CD4-positive, CD25-positive, alpha-beta regulatory T cell (primary cell): Measurements from ENCODE around the gene PLEKHM3. TPM values are rescaled to one million over a fixed set of nuclear protein-coding genes. Genes with fewer than 3 reads are reported as not detected.
"Not testable (repeated sequence)": the region's sequence is repeated elsewhere in the genome, so short reads cannot be mapped to it uniquely, and the experiment has no call there.

Source experiments
- ATAC-seq, 2 donors: fragments of 150-1000 bp; cut with Tn5 transposase; one replicate each; pipeline ENCODE4 v1.10.0; 2021; ENCODE audit warnings: low read depth in 2 of 2, moderate number of reproducible peaks in 2 of 2, moderate library complexity in 1 of 2
- DNase-seq, 3 donors: peaks; one replicate each; pipeline versions ENCODE4 v3.0.0 to v3.0.0-alpha.2; 2012 to 2022; ENCODE audit warnings: mixed read lengths in 1 of 3
- H3K27ac ChIP-seq: one replicate; pipeline ENCODE4 v1.7.0; 2013; ENCODE audit warnings: mild to moderate bottlenecking, low read length; ENCODE audit not compliant: insufficient read depth, poor library complexity, severe bottlenecking
- H3K27me3 ChIP-seq: one replicate; pipeline ENCODE4 v1.7.0; 2013; ENCODE audit warnings: low read length; ENCODE audit not compliant: control insufficient read depth, insufficient read depth
- H3K36me3 ChIP-seq: one replicate; pipeline ENCODE4 v1.7.0; 2013; ENCODE audit warnings: mild to moderate bottlenecking, low read length, moderate library complexity; ENCODE audit not compliant: control insufficient read depth, insufficient read depth
- H3K4me1 ChIP-seq: 2 replicates; pipeline ENCODE4 v1.7.0; 2013; ENCODE audit warnings: mild to moderate bottlenecking, low read length; ENCODE audit not compliant: insufficient read depth, control insufficient read depth, poor library complexity, severe bottlenecking
- H3K4me3 ChIP-seq: one replicate; pipeline ENCODE4 v1.7.0; 2013; ENCODE audit warnings: low read depth, mild to moderate bottlenecking, low read length, moderate library complexity
- H3K9me3 ChIP-seq, 2 experiments: 1 replicate in 1 of 2; 2 replicates in 1 of 2; pipeline ENCODE4 v1.7.0; 2013; ENCODE audit warnings: low read length in 2 of 2, mild to moderate bottlenecking in 1 of 2, moderate library complexity in 1 of 2; ENCODE audit not compliant: control insufficient read depth in 2 of 2
- H3K27ac Mint-ChIP-seq, 3 donors: one replicate each; pipeline ENCODE4 v1.8.0; 2020 to 2022; ENCODE audit warnings: mild to moderate bottlenecking in 3 of 3, mixed read lengths in 3 of 3, moderate library complexity in 2 of 3
- H3K27me3 Mint-ChIP-seq: one replicate; pipeline ENCODE4 v1.8.0; 2022; ENCODE audit warnings: mild to moderate bottlenecking, mixed read lengths
- H3K36me3 Mint-ChIP-seq: one replicate; pipeline ENCODE4 v1.8.0; 2020; ENCODE audit warnings: mixed read lengths
- H3K4me1 Mint-ChIP-seq, 4 donors: one replicate each; pipeline ENCODE4 v1.8.0; 2020 to 2022; ENCODE audit warnings: mixed read lengths in 4 of 4, mild to moderate bottlenecking in 1 of 4
- H3K4me3 Mint-ChIP-seq, 4 donors: one replicate each; pipeline ENCODE4 v1.8.0; 2020 to 2022; ENCODE audit warnings: mild to moderate bottlenecking in 4 of 4, mixed read lengths in 4 of 4, moderate library complexity in 3 of 4
- H3K9me3 Mint-ChIP-seq, 7 donors: one replicate each; pipeline ENCODE4 v1.8.0; 2020 to 2022; ENCODE audit warnings: mixed read lengths in 7 of 7, mild to moderate bottlenecking in 3 of 7, moderate library complexity in 2 of 7
- polyA plus RNA-seq, 4 donors: library from polyadenylated mRNA; unstranded; fragments of 300-500 nt; fragmentation: Illumina TruSeq; gene quantifications; one replicate each; pipeline ENCODE4 v1.2.3, GENCODE V29; 2021
- total RNA-seq: library from RNA; stranded (reverse); gene quantifications from one replicate; pipeline ENCODE4 v1.2.3, GENCODE V29; 2022

PLEKHM3 gene
- total and polyA plus RNA-seq, 5 donors from 2014 or later = 2.7 to 15.1 (median 3.4) TPM

GRCh38 chr2:207914716-207915115 is 110.6 kb downstream of the PLEKHM3 start:
- DNase-seq (no peak), ATAC-seq (no peak)
- Mint-ChIP-seq H3K36me3 (peaks cover 42% of the 10 kb centered on the region), H3K4me1 (peaks cover 0 to 7% (median 0%) of the 10 kb centered on the region in 4 donors), H3K4me3 (no peak overlapping the region), H3K27ac (no peak overlapping the region), H3K9me3 (no peaks in the 10 kb centered on the region), H3K27me3 (no peaks in the 10 kb centered on the region)
- Histone ChIP-seq H3K36me3 (peaks cover 3% of the 10 kb centered on the region), H3K27me3 (no peaks in the 10 kb centered on the region), H3K4me1 (no peaks in the 10 kb centered on the region), H3K4me3 (no peak overlapping the region), H3K9me3 (no peaks in the 10 kb centered on the region), H3K27ac (no peak overlapping the region)

- peaks cover 34% of the 10 kb centered on the region for H3K36me3 Mint-ChIP-seq
- H3K9me3 ChIP-seq = no peaks in the 10 kb centered on the region
- no peak overlapping the region for H3K4me3 ChIP-seq
- ATAC-seq = no peak
- H3K4me3 Mint-ChIP-seq = no peak overlapping the region
- H3K4me1 ChIP-seq = no peaks in the 10 kb centered on the region
- H3K36me3 ChIP-seq = no peaks in the 10 kb centered on the region
- H3K27ac ChIP-seq = no peak overlapping the region
- DNase-seq = no peak
- no peaks in the 10 kb centered on the region for H3K27me3 Mint-ChIP-seq
- H3K27ac Mint-ChIP-seq = no peak overlapping the region
- peaks cover 0 to 5% (median 2%) of the 10 kb centered on the region in 4 donors for H3K4me1 Mint-ChIP-seq
- no peaks in the 10 kb centered on the region for H3K27me3 ChIP-seq
- H3K9me3 Mint-ChIP-seq = no peaks in the 10 kb centered on the region
These were observed 111.5 kb downstream of the PLEKHM3 start for GRCh38 chr2:207913772-207914358.

DNA sequence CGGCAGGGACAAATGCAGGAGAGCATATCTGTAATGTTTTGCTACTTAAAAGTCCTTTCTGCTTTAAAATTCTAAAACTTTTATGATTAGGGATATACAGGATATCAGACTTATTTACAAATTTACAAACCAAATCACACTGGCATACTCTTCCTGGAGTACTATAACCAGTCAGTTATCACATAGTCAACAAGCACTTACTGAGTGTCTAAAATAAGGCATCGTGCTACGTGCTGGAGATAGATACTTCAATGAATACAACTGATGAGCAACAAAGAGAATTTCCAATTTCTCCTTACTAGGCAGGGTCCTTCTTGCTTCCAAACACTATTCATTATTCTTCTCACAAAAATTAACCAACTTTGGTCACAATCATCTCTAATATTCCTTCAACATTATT is 113.5 kb downstream of the PLEKHM3 start:
- DNase-seq (no peak), ATAC-seq (no peak)
- Mint-ChIP-seq H3K27ac (no peak overlapping the region), H3K27me3 (no peaks in the 10 kb centered on the region), H3K4me1 (peaks cover 0 to 10% (median 2%) of the 10 kb centered on the region in 4 donors), H3K36me3 (peaks cover 32% of the 10 kb centered on the region), H3K9me3 (no peaks in the 10 kb centered on the region), H3K4me3 (no peak overlapping the region)
- no peaks in the 10 kb centered on the region for H3K4me1 ChIP-seq
- H3K9me3 ChIP-seq = no peaks in the 10 kb centered on the region
- peaks cover 5% of the 10 kb centered on the region for H3K36me3 ChIP-seq
- no peaks in the 10 kb centered on the region for H3K27me3 ChIP-seq
- no peak overlapping the region for H3K27ac ChIP-seq
- H3K4me3 ChIP-seq = no peak overlapping the region

DNA sequence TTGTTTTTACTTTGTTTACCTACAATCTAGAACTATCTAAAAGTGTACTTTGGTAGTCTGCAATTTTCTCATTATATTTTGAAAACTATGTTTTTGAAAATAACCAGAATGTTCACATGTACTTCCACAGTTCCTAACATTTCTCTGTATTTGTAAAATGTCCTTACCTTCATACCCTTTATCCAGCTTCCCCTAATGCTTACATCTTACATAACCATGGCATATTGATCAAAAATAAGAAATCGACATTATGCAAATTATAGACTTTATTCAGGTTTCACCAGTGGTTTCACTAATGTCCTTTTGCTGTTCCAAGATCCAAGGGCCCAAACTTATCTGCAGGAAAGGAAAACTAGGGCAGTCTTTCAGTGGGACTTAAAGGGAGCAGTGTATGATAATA is 114.1 kb downstream of the PLEKHM3 start:
- Mint-ChIP-seq H3K27ac (no peak overlapping the region), H3K27me3 (no peaks in the 10 kb centered on the region), H3K4me1 (peaks cover 0 to 10% (median 2%) of the 10 kb centered on the region in 4 donors), H3K36me3 (peaks cover 33% of the 10 kb centered on the region), H3K4me3 (no peak overlapping the region), H3K9me3 (no peaks in the 10 kb centered on the region)
- no peaks in the 10 kb centered on the region for H3K9me3 ChIP-seq
- no peak overlapping the region for H3K4me3 ChIP-seq
- no peak for ATAC-seq
- H3K4me1 ChIP-seq = no peaks in the 10 kb centered on the region
- peaks cover 5% of the 10 kb centered on the region for H3K36me3 ChIP-seq
- no peaks in the 10 kb centered on the region for H3K27me3 ChIP-seq
- DNase-seq = no peak
- no peak overlapping the region for H3K27ac ChIP-seq

DNA sequence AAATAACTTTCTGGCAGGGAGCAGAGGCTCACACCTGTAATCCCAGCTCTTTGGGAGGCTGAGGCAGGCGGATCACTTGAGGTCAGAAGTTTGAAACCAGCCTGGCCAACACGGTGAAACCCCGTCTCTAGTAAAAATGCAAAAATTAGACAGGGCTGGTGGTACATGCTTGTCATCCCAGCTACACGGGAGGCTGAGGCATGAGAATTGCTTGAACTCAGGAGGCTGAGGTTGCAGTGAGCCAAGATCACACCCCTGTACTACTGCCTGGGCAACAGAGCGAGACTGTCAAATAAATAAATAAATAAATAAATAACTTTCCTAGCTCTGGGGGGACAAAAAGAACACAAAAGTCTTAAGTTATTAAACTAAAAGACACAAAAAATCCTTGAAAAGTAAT is 118.8 kb downstream of the PLEKHM3 start:
- not testable (repeated sequence) for H3K27me3 ChIP-seq, H3K4me1 ChIP-seq, H3K4me3 Mint-ChIP-seq, DNase-seq, H3K27me3 Mint-ChIP-seq, ATAC-seq, H3K27ac ChIP-seq, H3K9me3 Mint-ChIP-seq, H3K36me3 ChIP-seq, H3K27ac Mint-ChIP-seq, H3K9me3 ChIP-seq, H3K4me3 ChIP-seq
- Mint-ChIP-seq H3K4me1 (peaks cover 0 to 10% (median 1%) of the 10 kb centered on the region in 4 donors), H3K36me3 (peaks cover 36% of the 10 kb centered on the region)

GRCh38 chr2:207905546-207905945 is 119.8 kb downstream of the PLEKHM3 start:
- H3K4me1 Mint-ChIP-seq = peaks cover 0 to 10% (median under 1%) of the 10 kb centered on the region in 4 donors
- no peaks in the 10 kb centered on the region for H3K27me3 ChIP-seq
- no peak overlapping the region for H3K4me3 ChIP-seq
- peaks cover 37% of the 10 kb centered on the region for H3K36me3 Mint-ChIP-seq
- DNase-seq (no peak), ATAC-seq (no peak)
- no peaks in the 10 kb centered on the region for H3K9me3 ChIP-seq
- H3K27ac Mint-ChIP-seq = no peak overlapping the region
- H3K9me3 Mint-ChIP-seq = peaks cover 0 to 1% (median 0%) of the 10 kb centered on the region in 7 donors
- no peak overlapping the region for H3K4me3 Mint-ChIP-seq
- H3K27ac ChIP-seq = no peak overlapping the region
- H3K27me3 Mint-ChIP-seq = no peaks in the 10 kb centered on the region
- H3K36me3 ChIP-seq = peaks cover 12% of the 10 kb centered on the region
- no peaks in the 10 kb centered on the region for H3K4me1 ChIP-seq

- DNase-seq (no peak), ATAC-seq (no peak)
- Mint-ChIP-seq H3K27me3 (no peaks in the 10 kb centered on the region), H3K36me3 (peaks cover 49% of the 10 kb centered on the region), H3K4me3 (no peak overlapping the region), H3K4me1 (peaks cover 0 to 5% (median 0%) of the 10 kb centered on the region in 4 donors), H3K9me3 (peaks cover 0 to 1% (median 0%) of the 10 kb centered on the region in 7 donors), H3K27ac (no peak overlapping the region)
- peaks cover 14% of the 10 kb centered on the region for H3K36me3 ChIP-seq
- H3K4me1 ChIP-seq = no peaks in the 10 kb centered on the region
- no peaks in the 10 kb centered on the region for H3K27me3 ChIP-seq
- H3K4me3 ChIP-seq = no peak overlapping the region
- H3K27ac ChIP-seq = no peak overlapping the region
- no peaks in the 10 kb centered on the region for H3K9me3 ChIP-seq
These were observed 122.1 kb downstream of the PLEKHM3 start for GRCh38 chr2:207903236-207903635.

GRCh38 chr2:207902821-207903220 is 122.5 kb downstream of the PLEKHM3 start:
- Mint-ChIP-seq H3K4me1 (peaks cover 0 to 3% (median 0%) of the 10 kb centered on the region in 4 donors), H3K27ac (no peak overlapping the region), H3K36me3 (peaks cover 47% of the 10 kb centered on the region), H3K27me3 (no peaks in the 10 kb centered on the region), H3K4me3 (no peak overlapping the region), H3K9me3 (peaks cover 0 to 1% (median 0%) of the 10 kb centered on the region in 7 donors)
- ATAC-seq = no peak
- DNase-seq = no peak
- peaks cover 11% of the 10 kb centered on the region for H3K36me3 ChIP-seq
- no peaks in the 10 kb centered on the region for H3K27me3 ChIP-seq
- H3K27ac ChIP-seq = no peak overlapping the region
- H3K4me1 ChIP-seq = no peaks in the 10 kb centered on the region
- no peak overlapping the region for H3K4me3 ChIP-seq
- H3K9me3 ChIP-seq = no peaks in the 10 kb centered on the region
